GM06990 (cell line): ENCODE results near the gene FAAP100.

ENCODE experiments used
- DNase-seq: peaks from one replicate; pipeline ENCODE4 v3.0.0-alpha.2; 2011; ENCODE audit not compliant: insufficient read length; ENCODE audit errors: extremely low read depth
- H3K27me3 ChIP-seq: replicated peaks from 2 replicates; pipeline ENCODE4 v1.6.0; 2011; ENCODE audit warnings: low read length; ENCODE audit not compliant: control insufficient read depth, insufficient read depth
- H3K36me3 ChIP-seq: 2 replicates; pipeline ENCODE4 v1.5.1; 2011; ENCODE audit warnings: low read length; ENCODE audit not compliant: control insufficient read depth, insufficient read depth
- H3K4me3 ChIP-seq: replicated peaks from 2 replicates; pipeline ENCODE4 v1.5.1; 2011; ENCODE audit warnings: low read depth, mild to moderate bottlenecking, control low read depth, low read length
- TF ChIP-seq, protein P1 (sequence below): IDR thresholded peaks from 2 replicates; pipeline ENCODE4 v1.5.1; 2011; ENCODE audit warnings: low read length, control low read depth, mild to moderate bottlenecking, inconsistent platforms; ENCODE audit not compliant: insufficient read depth, poor library complexity, severe bottlenecking

The FAAP100 gene

DNA sequence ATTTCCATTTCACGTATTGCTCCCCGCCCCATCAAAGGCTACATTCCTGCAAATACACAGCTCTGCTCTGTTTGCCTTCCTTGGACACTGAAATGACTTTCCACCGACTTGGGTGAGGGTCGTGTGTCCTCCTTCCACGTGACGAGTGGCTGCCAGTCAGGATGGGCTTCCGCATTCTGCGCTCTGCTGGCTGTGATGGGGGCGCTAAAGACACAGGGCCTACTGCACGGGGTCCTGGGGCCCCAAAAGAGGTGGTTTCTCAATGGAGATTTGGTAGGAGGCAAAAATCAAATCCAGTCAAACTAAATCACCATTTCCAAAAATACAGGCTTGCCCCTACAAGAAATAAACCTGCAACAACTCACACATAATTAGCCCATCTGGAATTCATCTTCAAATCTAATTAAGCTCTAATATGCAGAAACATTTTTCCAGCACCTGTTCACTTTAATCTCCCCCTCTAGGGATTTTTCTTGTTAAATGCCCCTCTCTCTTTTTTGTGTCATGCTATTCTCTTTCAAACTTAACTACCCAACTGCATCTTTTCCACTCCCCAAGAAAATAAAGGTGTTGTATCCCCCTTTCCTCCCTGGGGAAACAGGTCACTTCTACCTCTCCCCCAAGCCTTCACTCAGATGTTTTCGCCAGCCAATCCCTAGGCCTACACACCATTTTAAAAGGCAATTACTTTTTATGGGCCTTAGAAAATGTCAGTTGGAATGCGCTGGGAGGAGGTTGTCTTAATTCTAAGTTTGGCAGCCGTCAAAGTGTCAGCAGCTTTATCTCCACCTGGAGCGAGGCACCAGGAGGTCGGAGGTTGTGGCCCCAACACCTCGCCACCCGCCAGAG lies 21.9 kb upstream of the FAAP100 start:
- H3K4me3 ChIP-seq, result no peak overlapping the region
- DNase-seq, result no peak
- TF ChIP-seq, protein P1, sequence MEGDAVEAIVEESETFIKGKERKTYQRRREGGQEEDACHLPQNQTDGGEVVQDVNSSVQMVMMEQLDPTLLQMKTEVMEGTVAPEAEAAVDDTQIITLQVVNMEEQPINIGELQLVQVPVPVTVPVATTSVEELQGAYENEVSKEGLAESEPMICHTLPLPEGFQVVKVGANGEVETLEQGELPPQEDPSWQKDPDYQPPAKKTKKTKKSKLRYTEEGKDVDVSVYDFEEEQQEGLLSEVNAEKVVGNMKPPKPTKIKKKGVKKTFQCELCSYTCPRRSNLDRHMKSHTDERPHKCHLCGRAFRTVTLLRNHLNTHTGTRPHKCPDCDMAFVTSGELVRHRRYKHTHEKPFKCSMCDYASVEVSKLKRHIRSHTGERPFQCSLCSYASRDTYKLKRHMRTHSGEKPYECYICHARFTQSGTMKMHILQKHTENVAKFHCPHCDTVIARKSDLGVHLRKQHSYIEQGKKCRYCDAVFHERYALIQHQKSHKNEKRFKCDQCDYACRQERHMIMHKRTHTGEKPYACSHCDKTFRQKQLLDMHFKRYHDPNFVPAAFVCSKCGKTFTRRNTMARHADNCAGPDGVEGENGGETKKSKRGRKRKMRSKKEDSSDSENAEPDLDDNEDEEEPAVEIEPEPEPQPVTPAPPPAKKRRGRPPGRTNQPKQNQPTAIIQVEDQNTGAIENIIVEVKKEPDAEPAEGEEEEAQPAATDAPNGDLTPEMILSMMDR, result no peak
- no peaks in the 10 kb centered on the region for H3K27me3 ChIP-seq
- H3K36me3 ChIP-seq, result peaks cover 37% of the 10 kb centered on the region

DNA sequence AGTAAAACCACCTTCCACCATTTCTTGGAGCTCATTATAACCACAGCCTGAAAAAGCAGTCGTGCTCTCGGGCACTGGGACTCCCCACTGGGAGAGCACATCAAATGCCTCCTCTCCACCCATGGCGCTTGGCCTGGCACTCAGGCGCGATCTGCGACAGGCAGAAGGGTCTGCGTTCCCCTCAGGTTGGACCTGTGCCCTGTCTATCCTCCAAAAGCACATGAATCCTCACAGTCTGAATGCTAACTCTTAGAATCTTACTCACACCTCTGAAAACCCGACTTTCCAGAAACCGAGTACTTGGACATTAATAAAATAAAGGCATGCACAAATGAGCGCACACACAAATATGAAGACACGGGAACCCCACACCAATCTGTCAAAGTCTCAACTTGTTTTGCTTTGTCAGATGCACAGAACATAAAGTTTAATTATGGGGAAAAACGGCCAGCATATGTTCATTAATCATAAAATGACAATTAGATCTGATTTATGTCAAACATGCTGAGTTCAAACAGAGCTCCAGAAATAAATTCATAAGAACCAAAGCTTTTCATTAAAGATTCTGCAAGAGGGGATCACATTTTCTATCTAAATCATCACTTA lies 20.5 kb upstream of the FAAP100 start:
- TF ChIP-seq, protein P1, result no peak
- no peak for DNase-seq
- Histone ChIP-seq H3K27me3 (no peaks in the 10 kb centered on the region), H3K36me3 (peaks cover 45% of the 10 kb centered on the region), H3K4me3 (no peak overlapping the region)

DNA sequence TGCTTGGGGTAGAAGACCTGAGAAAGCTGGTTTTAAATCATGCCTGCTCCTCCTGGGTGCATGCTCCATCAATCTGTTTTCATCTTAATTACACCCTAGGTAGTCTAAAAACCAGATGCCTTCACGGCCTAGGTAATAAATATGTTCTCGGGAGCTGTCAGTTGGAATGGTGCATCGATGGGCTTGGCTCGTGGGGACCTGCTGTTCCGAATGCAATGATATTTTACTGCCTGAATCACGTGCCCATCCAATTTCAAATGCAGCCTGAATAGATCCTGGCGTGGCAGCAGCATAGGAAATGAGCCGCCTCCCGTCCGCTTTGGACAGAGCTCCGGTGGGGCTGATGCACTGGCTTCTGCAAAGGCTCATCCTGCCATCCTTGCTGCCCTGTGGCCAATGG lies 18.8 kb upstream of the FAAP100 start:
- TF ChIP-seq, protein P1, result no peak
- Histone ChIP-seq H3K4me3 (no peak overlapping the region), H3K27me3 (no peaks in the 10 kb centered on the region), H3K36me3 (peaks cover 46% of the 10 kb centered on the region)
- no peak for DNase-seq

DNA sequence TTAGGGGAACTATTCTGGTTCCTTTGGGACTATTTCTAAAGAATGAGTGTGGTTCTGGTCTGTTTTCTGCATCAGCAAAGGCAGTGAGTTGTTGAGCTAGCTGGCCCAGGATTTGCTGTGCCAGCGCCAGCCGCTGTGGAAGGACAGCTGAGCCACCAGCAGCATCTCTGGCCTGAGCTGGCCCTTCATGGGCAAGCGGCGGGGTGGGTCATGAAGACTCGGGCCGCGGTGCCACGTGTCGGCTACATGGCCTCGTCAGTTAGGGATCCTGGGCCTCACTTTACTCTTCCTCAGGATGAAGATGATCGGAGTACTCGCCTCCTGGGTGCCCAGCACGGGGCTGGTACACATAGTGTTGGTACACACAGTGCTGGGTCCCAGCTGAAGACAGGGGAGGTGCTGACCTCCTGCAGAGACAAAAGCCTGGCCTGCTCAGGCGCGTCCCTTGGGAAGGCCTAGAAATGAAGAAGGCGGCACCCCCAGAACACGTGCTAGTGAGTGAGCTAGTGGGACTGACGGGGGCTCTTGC lies 17.9 kb upstream of the FAAP100 start:
- TF ChIP-seq, protein P1, result no peak
- Histone ChIP-seq H3K36me3 (peaks cover 53% of the 10 kb centered on the region), H3K27me3 (no peaks in the 10 kb centered on the region), H3K4me3 (no peak overlapping the region)
- no peak for DNase-seq

DNA sequence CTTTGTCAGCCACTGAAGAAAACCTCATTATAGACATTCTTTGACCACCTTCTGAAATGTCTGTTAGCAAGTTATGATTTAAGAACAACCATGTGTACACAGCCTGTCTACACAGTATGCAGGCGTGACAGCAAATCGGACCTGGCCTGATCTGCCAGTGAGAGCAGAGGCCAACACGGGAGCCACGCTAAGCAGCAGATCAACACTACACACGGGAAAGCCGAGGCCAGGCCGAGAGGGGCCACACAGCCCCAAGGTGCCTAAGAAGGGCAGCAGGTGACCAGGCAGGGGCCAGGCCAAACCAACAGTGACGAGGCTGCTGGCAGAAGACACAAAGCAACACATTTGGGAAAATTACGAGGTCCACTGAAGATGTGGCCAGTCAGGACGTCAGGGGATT lies 16.3 kb upstream of the FAAP100 start:
- Histone ChIP-seq H3K4me3 (no peak overlapping the region), H3K27me3 (no peaks in the 10 kb centered on the region), H3K36me3 (peaks cover 51% of the 10 kb centered on the region)
- TF ChIP-seq, protein P1, result no peak
- no peak for DNase-seq
